SK-N-SH treated with all-trans-retinoic acid at 6 μM for 48 hours (cell line): ENCODE measurements around the gene PSMB10.

Experiments used
- ATAC-seq: fragments of 200-7000 bp; cut with Tn5 transposase; 3 replicates; pipeline ENCODE4 v1.9.1; 2020; ENCODE audit warnings: mild to moderate bottlenecking, moderate library complexity
- GLIS3 ChIP-seq: fragments of 250-450 bp; sonication (Bioruptor Pico); IDR thresholded peaks from 2 replicates; pipeline ENCODE4 v1.5.0; 2020; ENCODE audit warnings: mild to moderate bottlenecking, moderate library complexity
- OSR1 ChIP-seq: fragments of 250-450 bp; sonication (Bioruptor Pico); IDR thresholded peaks from 2 replicates; pipeline ENCODE4 v1.8.0; 2022; ENCODE audit warnings: moderate library complexity, mild to moderate bottlenecking, inconsistent platforms
- PPARA ChIP-seq: fragments of 250-450 bp; sonication (Bioruptor Pico); IDR thresholded peaks from 2 replicates; pipeline ENCODE4 v1.5.0; 2020; ENCODE audit warnings: mild to moderate bottlenecking, borderline replicate concordance
- RARB ChIP-seq: fragments of 250-450 bp; sonication (Bioruptor Pico); IDR thresholded peaks from 2 replicates; pipeline ENCODE4 v1.8.0; 2021; ENCODE audit warnings: mild to moderate bottlenecking, moderate library complexity
- ZFP3 ChIP-seq: fragments of 250-450 bp; sonication (Bioruptor Pico); IDR thresholded peaks from 2 replicates; pipeline ENCODE4 v1.5.0; 2020; ENCODE audit warnings: mild to moderate bottlenecking, moderate library complexity
- ZFP30 ChIP-seq: fragments of 450-650 bp; formaldehyde crosslinking; IDR thresholded peaks from 2 replicates; pipeline ENCODE4 v1.5.0; 2022; ENCODE audit warnings: mild to moderate bottlenecking, moderate library complexity
- ZNF565 ChIP-seq: fragments of 450-650 bp; formaldehyde crosslinking; conservative IDR thresholded peaks from 2 replicates; pipeline ENCODE4 v1.5.0; 2020; ENCODE audit warnings: low read depth, mild to moderate bottlenecking, moderate library complexity
- ZNF8 ChIP-seq: fragments of 450-650 bp; formaldehyde crosslinking; IDR thresholded peaks from 2 replicates; pipeline ENCODE4 v1.5.0; 2020; ENCODE audit warnings: mild to moderate bottlenecking, moderate library complexity
- TF ChIP-seq, protein P1 (sequence below): fragments of 250-450 bp; sonication (Bioruptor Pico); IDR thresholded peaks from 2 replicates; pipeline ENCODE4 v1.8.0; 2020; ENCODE audit warnings: mild to moderate bottlenecking, moderate library complexity, borderline replicate concordance

The PSMB10 gene

GRCh38 chr16:67885976-67886375 is 50.7 kb downstream of the PSMB10 start (continued):
- TF ChIP-seq ZFP3, result no peak
- TF ChIP-seq ZFP30 (CRISPR knock-in tag), result no peak
- TF ChIP-seq, protein P1, sequence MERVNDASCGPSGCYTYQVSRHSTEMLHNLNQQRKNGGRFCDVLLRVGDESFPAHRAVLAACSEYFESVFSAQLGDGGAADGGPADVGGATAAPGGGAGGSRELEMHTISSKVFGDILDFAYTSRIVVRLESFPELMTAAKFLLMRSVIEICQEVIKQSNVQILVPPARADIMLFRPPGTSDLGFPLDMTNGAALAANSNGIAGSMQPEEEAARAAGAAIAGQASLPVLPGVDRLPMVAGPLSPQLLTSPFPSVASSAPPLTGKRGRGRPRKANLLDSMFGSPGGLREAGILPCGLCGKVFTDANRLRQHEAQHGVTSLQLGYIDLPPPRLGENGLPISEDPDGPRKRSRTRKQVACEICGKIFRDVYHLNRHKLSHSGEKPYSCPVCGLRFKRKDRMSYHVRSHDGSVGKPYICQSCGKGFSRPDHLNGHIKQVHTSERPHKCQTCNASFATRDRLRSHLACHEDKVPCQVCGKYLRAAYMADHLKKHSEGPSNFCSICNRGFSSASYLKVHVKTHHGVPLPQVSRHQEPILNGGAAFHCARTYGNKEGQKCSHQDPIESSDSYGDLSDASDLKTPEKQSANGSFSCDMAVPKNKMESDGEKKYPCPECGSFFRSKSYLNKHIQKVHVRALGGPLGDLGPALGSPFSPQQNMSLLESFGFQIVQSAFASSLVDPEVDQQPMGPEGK (CRISPR knock-in tag), result no peak
- TF ChIP-seq PPARA (CRISPR knock-in tag), result no peak
- TF ChIP-seq ZNF8 (CRISPR knock-in tag), result no peak

DNA sequence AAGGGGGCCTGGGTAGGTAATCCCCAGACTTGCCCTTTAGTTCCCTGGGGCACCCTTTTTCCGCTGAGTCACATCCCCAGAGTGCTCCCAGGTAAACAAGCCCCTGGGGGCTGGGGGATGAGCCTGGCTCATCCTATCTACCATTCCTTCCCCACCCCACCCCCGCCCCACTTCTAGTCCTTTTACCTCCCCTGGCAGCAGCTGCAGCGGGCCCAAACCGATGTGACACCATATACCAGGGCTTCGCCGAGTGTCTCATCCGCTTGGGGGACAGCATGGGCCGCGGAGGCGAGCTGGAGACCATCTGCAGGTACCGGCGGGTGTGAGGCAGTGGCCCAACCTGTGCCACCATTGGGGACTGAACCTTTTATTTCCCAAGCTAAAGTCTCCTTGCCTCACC is 51.1 kb downstream of the PSMB10 start:
- TF ChIP-seq GLIS3 (no peak), OSR1 (CRISPR knock-in tag) (no peak)
- no peak for ATAC-seq

DNA sequence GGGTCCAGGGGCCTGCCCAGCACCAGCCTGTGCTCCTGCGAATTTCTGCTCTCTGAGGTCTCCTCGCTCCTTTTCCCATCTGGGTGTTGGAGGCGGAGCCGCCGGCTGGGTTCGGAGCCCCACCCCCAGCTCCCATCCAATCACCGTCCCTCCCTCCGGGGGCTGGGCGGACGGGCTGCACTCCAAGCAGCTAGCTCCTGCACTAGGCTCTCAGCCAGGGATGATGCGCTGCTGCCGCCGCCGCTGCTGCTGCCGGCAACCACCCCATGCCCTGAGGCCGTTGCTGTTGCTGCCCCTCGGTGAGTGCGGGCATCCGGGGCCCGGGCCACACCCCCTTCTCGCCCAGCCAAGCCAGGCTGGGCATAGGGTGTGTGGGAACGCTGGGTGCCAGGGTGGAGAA is 52.0 kb downstream of the PSMB10 start, which contains the start of gene NRN1L:
Gene NRN1L (plus strand): TSS at position 202 of the 400 bp plus-strand sequence. CDS start 19 bp downstream, at position 221.
- TF ChIP-seq GLIS3, result no peak
- TF ChIP-seq RARB (CRISPR knock-in tag), result no peak
- TF ChIP-seq ZNF565 (CRISPR knock-in tag), result no peak
- TF ChIP-seq, all 23 proteins: peak for 0

More for the DNA sequence above, 52.0 kb downstream of the PSMB10 start, which contains the start of gene NRN1L:
- peak; percentile 93 for ATAC-seq
